Epidermal melanocyte (primary cell): ENCODE results near the gene B3GAT3.
A peak's percentile ranks its signal among the peaks of the same experiment; 100 is the strongest.
"Not testable (repeated sequence)": the region's sequence is repeated elsewhere in the genome, so short reads cannot be mapped to it uniquely, and the experiment has no call there.

Experiments used
- DNase-seq: peaks from one replicate; pipeline ENCODE4 v3.0.0; 2011; ENCODE audit warnings: low spot score; ENCODE audit not compliant: insufficient read length

B3GAT3 gene

GRCh38 chr11:62621567-62622470, at the start of gene B3GAT3:
B3GAT3 (minus strand) TSS chr11:62621986; CDS start chr11:62621947, 39 bp downstream.
- peak; percentile 100 for DNase-seq

- no peak for DNase-seq
Observed at GRCh38 chr11:62671236-62671607, 49.4 kb upstream of the B3GAT3 start.

GRCh38 chr11:62669420-62670161, 47.8 kb upstream of the B3GAT3 start:
- no peak for DNase-seq

- no peak for DNase-seq
Observed at GRCh38 chr11:62667460-62667859, 45.7 kb upstream of the B3GAT3 start.

- no peak for DNase-seq
Observed at GRCh38 chr11:62666259-62666926, 44.6 kb upstream of the B3GAT3 start.

- no peak for DNase-seq
Observed at GRCh38 chr11:62665599-62666258, 43.9 kb upstream of the B3GAT3 start.

- peak; percentile 96 for DNase-seq
Observed at GRCh38 chr11:62665075-62665598, 43.4 kb upstream of the B3GAT3 start, which contains the start of the genes C11orf98 and CSKMT. C11orf98 (minus strand) TSS chr11:62665210; CDS start chr11:62665169, 41 bp downstream. CSKMT (plus strand) TSS chr11:62665312; CDS start chr11:62665880, 568 bp downstream.

GRCh38 chr11:62664405-62665074, 42.8 kb upstream of the B3GAT3 start:
- DNase-seq: no peak

GRCh38 chr11:62656796-62657429, 35.1 kb upstream of the B3GAT3 start:
- no peak for DNase-seq

- no peak for DNase-seq
Observed at GRCh38 chr11:62654297-62654696, 32.5 kb upstream of the B3GAT3 start.

- no peak for DNase-seq
Observed at GRCh38 chr11:62652161-62653006, 30.6 kb upstream of the B3GAT3 start.

GRCh38 chr11:62650283-62650682, 28.5 kb upstream of the B3GAT3 start:
- not testable (repeated sequence) for DNase-seq

GRCh38 chr11:62649486-62649885, 27.7 kb upstream of the B3GAT3 start:
- DNase-seq: no peak

- no peak for DNase-seq
Observed at GRCh38 chr11:62648967-62649364, 27.2 kb upstream of the B3GAT3 start.

GRCh38 chr11:62648185-62648966, 26.6 kb upstream of the B3GAT3 start:
- DNase-seq: no peak

- no peak for DNase-seq
Observed at GRCh38 chr11:62647609-62648005, 25.8 kb upstream of the B3GAT3 start.

- no peak for DNase-seq
Observed at GRCh38 chr11:62646825-62647608, 25.2 kb upstream of the B3GAT3 start.
